DMS53 (cell line): ENCODE data around the gene EIPR1.

Experiments used
- DNase-seq: peaks from one replicate; lab custom pipeline; 2025; lab: John Stamatoyannopoulos, UW

The EIPR1 gene

DNA sequence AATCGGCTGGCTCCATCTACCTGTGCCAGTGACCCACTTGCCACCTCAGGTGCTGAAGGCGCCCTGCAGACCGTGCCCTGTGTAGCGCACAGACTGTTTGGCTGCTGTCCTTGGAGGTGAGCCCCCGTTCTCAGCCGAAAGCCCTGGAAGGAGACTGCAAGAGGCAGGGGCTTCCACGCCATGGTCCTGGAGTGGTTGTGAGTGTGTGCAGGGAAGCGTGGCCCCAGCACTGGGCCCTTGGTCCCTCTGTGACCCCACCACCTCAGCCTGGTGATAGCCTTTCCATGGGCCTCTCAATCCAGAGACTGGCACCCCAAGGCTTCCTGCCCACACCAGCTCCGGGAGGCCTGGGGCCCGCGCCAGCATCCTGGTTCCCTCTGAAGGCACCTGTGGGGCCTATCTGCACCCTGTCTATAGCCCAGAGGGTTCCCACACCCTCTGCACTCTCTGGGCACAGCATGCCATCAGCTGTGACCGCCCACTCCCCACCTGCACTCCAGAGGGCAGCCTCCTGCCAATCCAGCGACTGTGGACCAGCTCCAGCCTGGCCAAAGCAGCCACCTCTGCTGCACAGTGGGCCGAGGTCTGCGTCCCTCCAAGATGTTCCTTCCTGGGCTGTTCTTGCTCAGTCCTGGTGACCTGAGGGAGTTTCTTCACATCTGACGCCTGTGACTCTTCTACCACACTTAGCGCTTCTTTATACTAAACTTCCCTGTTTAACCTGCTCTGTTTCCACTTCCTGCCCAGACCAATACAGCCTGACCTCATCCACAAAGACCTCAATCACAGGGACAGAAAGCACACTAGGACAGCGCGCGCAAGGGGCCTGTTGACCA, 109.5 kb downstream of the EIPR1 start:
- no peak for DNase-seq

DNA sequence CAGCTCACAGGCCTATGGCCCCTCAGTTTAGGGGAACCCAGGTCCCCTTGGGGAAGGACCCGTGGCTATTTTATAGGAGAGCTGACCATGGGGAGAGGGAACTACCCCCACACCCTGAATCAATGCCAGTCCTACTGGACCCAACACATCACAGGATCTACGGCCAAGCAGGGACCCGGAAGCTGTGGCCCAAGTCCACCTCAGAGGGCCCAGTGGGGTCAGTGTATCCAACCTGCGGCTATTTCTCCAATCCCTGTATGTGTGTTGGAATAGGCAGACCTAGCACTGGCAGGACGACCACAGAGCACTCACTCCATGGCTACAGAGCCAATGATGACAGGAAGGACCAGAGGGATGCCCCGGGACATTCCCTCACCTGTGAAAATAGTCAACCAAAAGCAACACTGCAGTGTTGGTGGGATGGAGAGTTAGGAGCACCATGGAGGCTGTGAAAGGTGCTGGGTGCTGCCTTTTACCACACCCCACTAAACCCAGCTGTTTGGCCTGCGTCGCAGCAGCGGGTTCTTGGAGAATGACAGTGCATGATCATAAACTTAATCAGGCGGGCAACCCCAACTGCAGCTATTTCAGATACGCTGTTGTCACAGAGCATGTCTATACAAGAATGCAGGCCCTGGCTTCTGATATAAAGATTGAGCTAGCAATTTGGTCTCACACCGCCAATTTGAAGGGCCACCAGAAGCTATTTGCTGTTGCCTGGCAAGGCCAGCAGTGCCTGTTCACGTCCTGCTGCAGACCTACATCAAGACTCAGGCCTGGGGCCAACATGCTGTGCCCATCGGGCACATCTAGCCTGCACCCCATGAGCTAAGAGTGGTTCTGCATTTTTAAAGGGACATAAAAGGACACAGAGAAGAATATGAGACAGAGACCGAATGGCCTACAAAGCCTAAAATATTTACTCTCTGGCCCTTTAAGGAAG, 110.4 kb downstream of the EIPR1 start:
- DNase-seq, result no peak

- no peak for DNase-seq
These were observed 111.4 kb downstream of the EIPR1 start for GRCh38 chr2:3265981-3266924.

GRCh38 chr2:3265471-3265870, 112.1 kb downstream of the EIPR1 start:
- DNase-seq, result no peak

GRCh38 chr2:3264010-3264744, 113.4 kb downstream of the EIPR1 start:
- DNase-seq, result no peak

DNA sequence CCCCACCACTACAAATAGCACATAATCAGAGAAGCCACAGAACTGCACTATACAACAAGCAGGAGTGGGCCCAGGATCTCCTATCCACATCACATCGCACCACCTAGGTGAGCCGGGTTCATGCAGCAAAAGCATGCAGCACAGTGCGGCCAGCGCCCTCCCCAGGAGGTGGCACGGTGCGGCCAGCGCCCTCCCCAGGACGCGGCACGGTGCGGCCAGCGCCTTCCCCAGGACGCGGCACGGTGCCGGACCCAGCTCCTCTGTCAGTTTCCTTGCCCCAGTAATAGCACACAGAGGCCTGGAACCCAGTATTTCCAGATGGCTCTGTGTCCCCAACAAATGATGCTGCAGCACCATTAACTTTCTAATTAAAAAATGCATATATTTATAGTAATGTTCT, 114.1 kb downstream of the EIPR1 start:
- no peak for DNase-seq

GRCh38 chr2:3262437-3263388, 114.9 kb downstream of the EIPR1 start:
- no peak for DNase-seq

DNA sequence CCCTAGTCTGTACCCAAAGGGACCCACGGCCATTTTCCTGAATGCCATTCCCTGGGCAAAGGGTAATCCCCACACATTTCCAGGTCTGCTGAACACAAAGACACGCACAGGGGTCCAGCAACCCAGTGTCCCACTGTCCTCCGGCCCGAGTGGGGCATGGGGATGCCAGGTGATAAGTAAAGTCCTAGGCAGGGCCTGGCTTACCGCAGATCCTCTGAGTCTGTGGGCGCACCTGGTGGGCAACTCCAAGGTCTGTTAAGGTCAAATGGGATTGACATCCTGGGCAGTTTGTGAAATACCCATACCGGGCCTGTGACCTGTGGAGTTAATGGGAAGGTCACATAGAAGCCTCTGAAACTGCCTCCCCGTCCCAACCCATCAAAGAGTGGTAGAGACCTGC, 116.1 kb downstream of the EIPR1 start:
- DNase-seq, result no peak

DNA sequence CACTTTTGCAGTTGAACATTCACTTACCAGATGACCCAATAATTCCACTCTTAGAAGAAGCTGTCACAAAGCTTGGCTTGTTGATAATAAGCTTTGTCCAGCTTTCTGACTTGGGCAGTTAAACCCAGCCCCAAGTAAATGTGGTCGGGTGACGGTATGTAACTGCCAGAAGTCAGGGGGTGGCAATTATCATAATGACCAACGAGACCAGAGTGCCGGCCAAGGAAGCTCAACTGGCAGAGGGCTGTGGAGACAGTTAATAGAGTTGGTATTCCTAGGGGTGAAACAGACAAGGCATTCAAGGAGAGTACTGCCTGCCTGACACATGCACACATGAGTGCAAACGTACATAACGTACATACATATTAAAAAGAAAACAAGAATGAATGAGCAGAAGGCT, 116.7 kb downstream of the EIPR1 start:
- no peak for DNase-seq

GRCh38 chr2:3257826-3258225, 119.8 kb downstream of the EIPR1 start:
- no peak for DNase-seq

DNA sequence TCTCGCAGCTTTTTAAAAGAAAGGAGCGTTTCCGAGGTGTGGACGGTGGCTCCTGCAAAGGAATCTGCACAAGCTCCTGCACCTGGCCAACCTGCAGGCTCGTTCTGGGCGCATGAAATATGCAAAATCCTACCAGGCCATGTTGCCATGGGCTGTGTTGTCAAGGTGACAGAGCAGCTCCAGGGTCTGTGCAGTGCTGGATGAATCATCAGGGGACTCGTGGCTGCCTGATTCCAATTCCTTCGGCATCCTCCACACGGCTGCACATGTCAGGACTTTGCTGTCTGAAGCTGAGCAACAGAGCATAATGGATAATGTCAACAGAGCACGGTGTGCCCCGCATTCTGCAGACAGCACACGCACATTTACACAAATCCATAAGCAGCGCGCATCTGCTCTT, 120.5 kb downstream of the EIPR1 start:
- DNase-seq, result no peak

DNA sequence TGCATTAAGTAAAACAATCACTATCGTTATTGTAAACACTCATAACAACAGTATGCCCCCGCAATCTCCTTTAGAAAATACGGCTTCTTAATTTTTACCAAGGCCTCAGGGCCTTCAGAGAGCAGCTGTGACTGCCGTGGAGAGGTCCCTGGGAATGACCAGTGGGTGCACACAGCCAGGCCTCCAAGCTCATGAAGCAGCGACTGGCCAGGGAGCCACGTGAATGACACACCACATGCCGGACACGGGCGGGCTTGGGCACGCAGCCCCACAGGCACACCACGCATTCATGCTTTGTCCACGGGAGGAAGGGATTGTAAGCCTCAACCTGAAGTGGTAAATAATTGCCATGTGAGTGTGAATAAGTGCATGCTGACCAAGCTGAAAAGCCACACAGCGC, 121.0 kb downstream of the EIPR1 start:
- DNase-seq, result no peak

GRCh38 chr2:3256157-3256556, 121.5 kb downstream of the EIPR1 start:
- DNase-seq, result no peak

DNA sequence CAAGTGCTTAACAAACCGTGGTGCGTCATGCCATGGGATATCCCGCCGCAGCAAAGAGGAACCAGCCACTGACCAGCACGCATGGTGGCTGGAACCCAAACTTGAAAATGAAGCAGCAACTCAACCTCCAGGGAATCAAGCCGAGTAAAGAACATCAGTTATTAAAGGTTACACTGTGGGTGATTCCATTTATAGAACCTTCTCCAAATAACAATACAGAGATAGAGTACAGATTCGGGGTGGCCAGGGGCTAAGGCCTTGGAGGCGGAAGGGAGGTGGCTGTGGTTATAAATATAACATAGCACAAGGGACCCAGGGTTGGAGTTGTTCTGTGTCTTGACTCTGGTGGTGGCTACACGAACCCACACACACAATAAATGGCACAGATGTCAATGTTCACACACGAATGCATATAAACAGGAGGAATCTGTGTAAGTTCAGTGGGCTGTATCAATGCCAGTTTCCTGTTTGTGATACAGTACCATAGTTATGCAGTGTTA, 123.1 kb downstream of the EIPR1 start:
- no peak for DNase-seq

- no peak for DNase-seq
These were observed 123.6 kb downstream of the EIPR1 start for GRCh38 chr2:3253913-3254441.

DNA sequence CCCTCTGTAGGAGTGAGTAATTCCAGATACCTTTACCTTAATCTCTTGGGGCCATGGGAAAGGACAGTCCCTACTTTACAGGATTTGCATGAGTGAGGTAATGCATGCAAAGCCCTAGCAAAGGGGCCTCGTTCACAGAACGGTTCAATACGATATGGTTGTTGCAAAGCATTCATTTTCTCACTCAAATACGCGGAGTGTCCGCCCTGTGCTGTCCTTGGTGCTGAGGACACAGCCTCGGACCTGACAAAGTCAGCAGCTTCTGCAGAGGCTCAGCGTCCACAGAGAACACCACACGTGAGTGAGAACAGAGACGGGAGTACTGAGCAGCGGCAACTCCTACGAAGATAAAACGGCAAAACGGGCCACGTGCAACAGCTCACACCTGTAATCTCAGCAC, 125.7 kb downstream of the EIPR1 start:
- DNase-seq, result no peak

DNA sequence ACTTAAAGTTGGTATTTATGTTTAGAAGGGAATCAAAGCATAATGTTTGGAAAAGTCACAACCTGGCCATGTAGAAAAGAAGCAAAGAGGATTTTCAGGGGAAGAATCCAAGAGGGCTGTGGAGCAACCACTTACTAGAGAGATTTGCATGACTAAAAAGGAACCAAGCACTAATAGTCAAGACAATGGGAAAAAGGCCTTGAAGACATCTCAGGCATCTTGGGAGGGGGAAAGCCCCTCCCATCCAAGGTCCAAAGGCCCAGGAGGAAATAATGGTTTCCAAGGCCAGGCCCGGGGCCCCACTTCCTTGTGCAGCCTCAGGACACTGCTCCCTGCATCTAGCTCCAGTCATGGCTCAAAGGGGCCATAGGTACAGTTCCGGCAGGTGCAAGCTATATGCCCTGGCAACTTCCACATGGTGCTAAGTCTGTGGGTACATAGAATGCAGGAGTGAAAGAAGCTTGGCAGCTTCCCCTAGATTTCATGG, 128.1 kb downstream of the EIPR1 start:
- no peak for DNase-seq

GRCh38 chr2:3248754-3249475, 128.7 kb downstream of the EIPR1 start:
- DNase-seq, result no peak
